Erythroblast (primary cell): Measurements from ENCODE around the gene CA4.
A peak's percentile ranks its signal among the peaks of the same experiment; 100 is the strongest.
"Not testable (repeated sequence)": the region's sequence is repeated elsewhere in the genome, so short reads cannot be mapped to it uniquely, and the experiment has no call there.

Experiments used
- DNase-seq, 2 experiments: peaks; one replicate each; lab custom pipeline; 2025; lab: John Stamatoyannopoulos, UW
- GATA1 ChIP-seq: IDR thresholded peaks from 2 replicates; pipeline ENCODE4 v1.6.1; 2011; ENCODE audit warnings: low read depth, mild to moderate bottlenecking, control low read depth, low read length, moderate library complexity
- POLR2A ChIP-seq: IDR thresholded peaks from 2 replicates; pipeline ENCODE4 v1.6.1; 2011; ENCODE audit warnings: mild to moderate bottlenecking, low read length

CA4 gene

DNA sequence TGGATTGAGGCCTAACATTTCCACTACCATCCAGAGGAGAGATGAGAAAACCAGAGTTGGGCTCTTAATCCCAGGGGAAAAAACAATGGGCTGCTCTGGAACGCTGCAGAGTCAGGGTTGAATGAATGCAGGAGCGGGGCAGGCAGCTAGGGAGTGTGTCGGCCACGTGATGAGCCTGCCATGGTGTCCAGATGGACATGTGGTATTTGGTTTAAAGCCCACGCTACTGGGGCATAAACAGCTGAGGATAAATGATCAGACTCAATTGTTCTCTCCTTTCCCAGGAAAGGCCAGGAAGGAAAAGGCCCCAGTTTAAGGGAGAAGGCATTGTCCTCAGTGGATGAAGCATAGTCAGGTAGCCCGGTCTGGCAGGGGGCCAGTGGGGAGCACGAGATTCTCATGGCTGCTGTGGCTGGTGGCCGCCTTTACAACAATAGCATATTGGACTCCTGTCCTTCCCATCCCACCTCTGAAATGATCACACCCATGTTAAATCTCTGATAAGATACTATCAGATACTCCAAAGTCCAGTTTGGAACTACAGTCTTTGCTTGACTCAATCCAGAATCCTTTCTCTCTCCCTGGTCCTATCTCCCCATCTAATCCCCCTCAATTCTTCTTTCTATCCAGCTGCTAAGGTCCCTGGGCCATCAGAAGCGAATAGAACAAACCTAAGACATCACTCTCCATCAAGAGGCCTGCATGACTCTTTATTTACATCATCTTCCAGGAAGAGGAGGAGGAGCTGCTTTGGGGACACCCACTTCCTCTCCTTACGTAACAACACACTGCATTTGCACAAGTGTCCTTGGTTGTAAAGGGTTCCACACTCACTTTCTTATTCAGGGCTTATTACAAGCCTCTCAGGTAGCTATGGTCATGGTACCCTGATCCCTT is 20.4 kb downstream of the CA4 start:
- no peak for TF ChIP-seq GATA1
- no peak for TF ChIP-seq POLR2A

DNA sequence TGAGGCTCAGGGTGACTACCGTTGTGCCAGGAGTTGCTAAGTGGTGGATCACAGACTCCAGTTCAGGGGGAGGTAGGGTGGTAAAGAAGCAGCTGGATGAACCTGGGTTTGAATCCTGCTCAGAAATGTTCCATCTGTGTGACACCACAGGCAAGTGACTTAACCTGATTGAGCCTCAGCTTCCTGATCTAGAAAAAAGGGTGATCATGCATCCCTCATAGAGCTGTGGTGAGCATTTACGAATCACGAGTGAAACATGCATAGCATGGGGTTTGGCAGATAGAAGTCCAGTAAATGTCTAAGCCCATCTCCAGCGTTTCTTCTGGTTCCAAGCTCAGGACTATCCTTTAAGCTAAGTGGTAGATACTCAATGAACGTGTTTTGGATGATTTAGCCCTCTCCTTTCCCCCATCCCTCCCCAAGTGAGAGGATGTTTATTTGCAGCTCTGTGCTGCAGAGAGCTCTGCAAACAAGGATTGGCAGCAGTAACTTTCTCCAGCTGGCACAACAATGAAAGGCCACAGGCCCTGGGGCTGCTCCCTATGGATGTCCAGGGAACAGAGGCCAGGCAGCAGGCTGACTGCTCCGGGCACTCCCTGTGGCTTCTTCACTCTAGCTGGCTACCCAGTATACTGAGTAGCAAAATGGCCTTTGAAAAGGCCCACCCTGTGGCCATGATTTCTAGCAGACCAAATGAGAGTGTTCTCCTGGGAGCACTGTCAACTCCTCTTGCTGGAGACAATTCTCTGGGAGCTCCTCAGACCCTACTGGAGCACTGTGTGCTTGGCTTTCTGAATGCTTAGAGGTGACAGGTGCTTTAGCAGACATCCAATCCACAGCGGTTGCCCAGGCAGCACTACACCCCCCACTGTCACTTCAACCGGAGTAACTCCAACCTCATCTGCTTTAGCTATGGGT is 21.3 kb downstream of the CA4 start:
- DNase-seq: no peak
- TF ChIP-seq POLR2A (no peak), GATA1 (no peak)

More for the DNA sequence above, 20.4 kb downstream of the CA4 start:
- peak in 1 of 2 experiments; percentile 59 for DNase-seq

GRCh38 chr17:60171753-60172079 is 21.9 kb downstream of the CA4 start:
- DNase-seq: no peak
- TF ChIP-seq GATA1 (no peak), POLR2A (no peak)

GRCh38 chr17:60173304-60173819 is 23.6 kb downstream of the CA4 start:
- DNase-seq: no peak
- TF ChIP-seq GATA1 (no peak), POLR2A (no peak)

DNA sequence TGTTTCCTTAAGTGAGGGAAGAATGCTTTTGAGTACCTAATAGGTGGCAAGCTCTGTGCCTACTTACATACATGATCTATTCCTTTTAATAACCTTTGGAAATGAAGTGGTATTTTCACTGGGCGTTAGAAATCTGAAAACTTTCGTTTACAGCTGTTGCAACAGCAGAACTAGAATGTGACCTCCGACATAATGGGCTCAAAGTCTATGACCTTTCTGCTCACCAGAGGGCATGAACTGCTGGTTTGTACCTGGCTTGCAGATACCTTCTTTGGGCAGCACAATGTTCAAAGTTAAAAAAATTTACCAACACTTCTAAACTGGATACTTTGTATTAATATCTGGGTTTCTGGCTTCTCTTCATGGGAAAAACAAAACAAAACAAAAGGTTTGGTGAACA is 24.3 kb downstream of the CA4 start:
- no peak for TF ChIP-seq GATA1
- TF ChIP-seq POLR2A: no peak
- no peak for DNase-seq

GRCh38 chr17:60174767-60175166 is 25.0 kb downstream of the CA4 start:
- DNase-seq: peak in 1 of 2 experiments; percentile 31

GRCh38 chr17:60176763-60177162 is 27.0 kb downstream of the CA4 start:
- DNase-seq: not testable (repeated sequence)

DNA sequence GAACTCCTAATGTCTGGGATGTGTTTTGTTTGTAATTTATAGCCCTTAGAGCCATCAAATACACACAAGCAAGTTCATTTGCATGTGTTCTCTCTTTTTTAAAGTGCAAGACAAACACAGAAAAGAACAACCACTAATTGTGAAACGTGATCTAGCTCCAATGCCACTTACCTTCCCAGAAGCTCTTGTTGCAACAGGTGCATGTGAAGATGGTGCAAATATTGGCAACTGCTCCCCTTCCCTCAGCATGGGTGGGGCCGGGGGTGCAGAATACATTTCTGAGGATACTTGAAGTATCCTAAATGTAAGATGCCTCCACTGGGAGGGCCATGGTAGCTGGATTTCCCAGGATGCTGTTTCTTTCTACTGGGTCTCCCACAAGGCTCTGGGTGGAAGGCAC is 28.4 kb downstream of the CA4 start:
- not testable (repeated sequence) for DNase-seq

DNA sequence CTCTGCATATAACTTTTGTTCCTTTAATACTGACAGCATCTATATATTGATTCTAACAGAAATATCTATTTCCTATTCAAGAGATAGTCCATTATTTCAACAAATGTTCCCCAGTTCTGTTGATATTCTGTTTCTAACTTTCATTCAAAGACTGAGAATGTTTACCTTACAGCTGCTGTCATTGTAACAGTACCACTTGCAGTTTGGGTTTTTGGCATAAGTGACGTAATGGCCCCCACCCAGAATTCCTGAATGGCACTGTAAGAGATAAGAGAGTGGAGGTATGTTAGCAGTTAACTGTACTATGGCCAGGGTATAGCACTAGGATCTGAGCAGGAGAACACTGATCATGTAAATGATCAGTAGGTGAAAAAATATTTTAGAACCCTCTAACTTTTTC is 30.6 kb downstream of the CA4 start:
- not testable (repeated sequence) for DNase-seq

GRCh38 chr17:60186372-60186771 is 36.6 kb downstream of the CA4 start:
- DNase-seq: peak in 1 of 2 experiments; percentile 26

DNA sequence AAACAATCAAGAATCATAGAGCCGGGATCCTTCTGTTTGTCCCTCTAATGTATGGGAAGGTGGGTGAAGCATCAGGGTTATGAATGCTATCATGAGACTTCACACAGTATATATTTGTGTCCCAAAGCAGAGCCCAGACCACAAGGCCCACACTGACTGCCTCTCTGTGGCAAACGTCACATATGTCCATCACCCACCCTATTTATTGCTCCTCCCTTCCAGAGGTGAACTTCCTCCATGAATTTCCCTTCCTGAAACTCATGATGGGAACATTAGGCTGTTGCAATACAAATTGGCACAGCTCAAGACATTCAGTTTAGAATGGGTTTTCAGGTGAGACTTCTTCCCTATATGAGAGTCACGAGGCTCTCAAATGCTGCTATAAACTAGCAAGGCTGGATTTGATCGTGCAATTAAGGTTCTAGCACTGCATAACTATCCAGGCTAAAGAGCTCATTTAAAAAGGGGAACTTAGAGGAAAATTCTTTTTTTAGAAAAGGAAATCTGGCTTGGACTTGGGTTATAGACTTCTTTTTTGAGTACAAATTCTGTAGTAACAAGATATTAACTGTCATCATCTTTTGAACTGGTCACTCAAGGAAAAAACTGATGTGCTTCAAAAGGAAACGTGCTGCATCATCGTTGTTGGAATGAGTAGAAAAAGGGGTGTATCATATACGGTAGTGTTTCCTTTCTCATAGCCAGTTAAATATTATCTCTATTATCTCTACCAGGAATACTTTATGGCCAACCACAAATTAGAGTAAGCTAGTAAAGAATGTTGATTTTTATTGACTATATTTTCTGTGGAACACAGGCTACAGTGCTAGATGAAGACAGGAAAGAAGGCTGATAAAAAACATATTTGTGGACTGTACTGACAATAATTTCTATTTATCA is 37.3 kb downstream of the CA4 start:
- DNase-seq: peak; percentile 87

DNA sequence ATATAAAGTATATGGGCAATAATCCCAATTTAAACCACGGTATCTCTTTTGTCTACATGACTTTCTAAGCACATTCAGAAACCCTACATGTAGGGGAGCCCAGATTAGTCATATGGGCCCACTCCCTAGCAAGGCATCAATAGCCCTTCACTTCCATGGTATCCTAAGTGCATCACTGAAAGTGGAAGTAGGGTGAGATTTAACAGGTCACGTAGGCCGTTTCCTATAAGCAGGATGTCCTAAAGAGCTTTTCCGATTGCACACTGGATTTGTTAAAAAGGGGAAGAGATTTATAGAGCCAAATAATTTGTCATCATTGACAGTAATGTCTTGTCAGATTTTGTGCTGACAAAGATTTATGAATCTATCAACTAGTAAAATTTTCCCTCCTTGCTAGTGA is 39.0 kb downstream of the CA4 start:
- no peak for DNase-seq
- TF ChIP-seq POLR2A (no peak), GATA1 (no peak)

- not testable (repeated sequence) for DNase-seq
Observed at GRCh38 chr17:60190032-60190431, 40.3 kb downstream of the CA4 start.

- not testable (repeated sequence) for DNase-seq
Observed at GRCh38 chr17:60193032-60193431, 43.3 kb downstream of the CA4 start.
